Upper lobe of left lung (tissue), 6 donors: ENCODE results near the gene GDPD1. TPM values are rescaled to one million over a fixed set of nuclear protein-coding genes. Genes with fewer than 3 reads are reported as not detected.

ENCODE experiments used
- ATAC-seq, 2 donors: fragments of 200-7000 bp; cut with Tn5 transposase; one replicate each; pipeline ENCODE4 v1.9.1; 2022; ENCODE audit warnings: mild to moderate bottlenecking in 2 of 2, moderate library complexity in 2 of 2; ENCODE audit not compliant: low FRiP score in 2 of 2
- DNase-seq, 2 donors: peaks; one replicate each; pipeline ENCODE4 v3.0.0-alpha.2; 2019 to 2020
- H3K27ac ChIP-seq, 4 donors: fragments of 200-600 bp; sonication (generic); one replicate each; pipeline ENCODE4 v1.5.1; 2016 to 2019
- H3K27me3 ChIP-seq, 4 donors: fragments of 200-600 bp; sonication (generic); one replicate each; pipeline ENCODE4 v1.5.1; 2017 to 2019
- H3K36me3 ChIP-seq, 4 donors: fragments of 200-600 bp; sonication (generic); one replicate each; pipeline ENCODE4 v1.5.1; 2016 to 2019
- H3K4me1 ChIP-seq, 4 donors: fragments of 200-600 bp; sonication (generic); one replicate each; pipeline ENCODE4 v1.5.1; 2018 to 2019
- H3K4me3 ChIP-seq, 4 donors: fragments of 200-600 bp; sonication (generic); one replicate each; pipeline ENCODE4 v1.5.1; 2017 to 2019; ENCODE audit warnings: mild to moderate bottlenecking in 2 of 4, moderate library complexity in 1 of 4
- H3K9me3 ChIP-seq, 4 donors: fragments of 200-600 bp; sonication (generic); one replicate each; pipeline ENCODE4 v1.5.1; 2018 to 2019
- EP300 ChIP-seq, 4 donors: sonication (generic); formaldehyde crosslinking; IDR thresholded peaks; one replicate each; pipeline ENCODE4 v1.5.1; 2017; ENCODE audit warnings: antibody characterized with exemption in 4 of 4, control low read depth in 2 of 4
- POLR2A ChIP-seq, 4 donors: fragments of 450-650 bp; IDR thresholded peaks; one replicate each; pipeline ENCODE4 v1.5.1; 2016 to 2017; ENCODE audit warnings: antibody characterized with exemption in 4 of 4, mild to moderate bottlenecking in 2 of 4
- POLR2AphosphoS5 ChIP-seq, 2 donors: sonication (generic); formaldehyde crosslinking; IDR thresholded peaks; one replicate each; pipeline ENCODE4 v1.5.1; 2017; ENCODE audit warnings: antibody characterized with exemption in 2 of 2
- WGBS, 2 donors: methylation state at CpG; one replicate each; pipeline ENCODE4 v1.1.5; 2017 to 2018; 5-methylcytosine and 5-hydroxymethylcytosine counted together
- total RNA-seq, 6 donors: library from RNA; depleted of rRNA in 4 of 6; stranded (reverse); fragments of >200 nt in 4 of 6; gene quantifications; one replicate each; pipeline versions ENCODE4 v1.1.0 to v1.2.1, GENCODE V29; 2016 to 2021
- TF ChIP-seq, protein P1 (sequence below), 6 experiments: fragments of 450-650 bp in 4 of 6; fragments of 200-600 bp in 2 of 6; sonication (generic) in 2 of 6; IDR thresholded peaks; one replicate each; pipeline ENCODE4 v1.5.1; 2016 to 2019; ENCODE audit warnings: antibody characterized with exemption in 6 of 6
- donor health status: DM: no; HTN: no; CAD: no; lungs with moderate emphysema.
- donor health status: DM: no; HTN: yes; CAD: no; lungs with severe emphysema.

The GDPD1 gene
- total RNA-seq, 6 donors from 2014 or later, result 0.91 to 15.6 (median 3.0) TPM; not detected in 1

- TF ChIP-seq EP300 (IDR thresholded peaks at IDR 0.05) (no peak), POLR2A (IDR thresholded peaks at IDR 0.05) (no peak), POLR2AphosphoS5 (IDR thresholded peaks at IDR 0.05) (no peak)
- TF ChIP-seq, protein P1, sequence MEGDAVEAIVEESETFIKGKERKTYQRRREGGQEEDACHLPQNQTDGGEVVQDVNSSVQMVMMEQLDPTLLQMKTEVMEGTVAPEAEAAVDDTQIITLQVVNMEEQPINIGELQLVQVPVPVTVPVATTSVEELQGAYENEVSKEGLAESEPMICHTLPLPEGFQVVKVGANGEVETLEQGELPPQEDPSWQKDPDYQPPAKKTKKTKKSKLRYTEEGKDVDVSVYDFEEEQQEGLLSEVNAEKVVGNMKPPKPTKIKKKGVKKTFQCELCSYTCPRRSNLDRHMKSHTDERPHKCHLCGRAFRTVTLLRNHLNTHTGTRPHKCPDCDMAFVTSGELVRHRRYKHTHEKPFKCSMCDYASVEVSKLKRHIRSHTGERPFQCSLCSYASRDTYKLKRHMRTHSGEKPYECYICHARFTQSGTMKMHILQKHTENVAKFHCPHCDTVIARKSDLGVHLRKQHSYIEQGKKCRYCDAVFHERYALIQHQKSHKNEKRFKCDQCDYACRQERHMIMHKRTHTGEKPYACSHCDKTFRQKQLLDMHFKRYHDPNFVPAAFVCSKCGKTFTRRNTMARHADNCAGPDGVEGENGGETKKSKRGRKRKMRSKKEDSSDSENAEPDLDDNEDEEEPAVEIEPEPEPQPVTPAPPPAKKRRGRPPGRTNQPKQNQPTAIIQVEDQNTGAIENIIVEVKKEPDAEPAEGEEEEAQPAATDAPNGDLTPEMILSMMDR (IDR thresholded peaks at IDR 0.05), result no peak
- WGBS, 2 donors, result 97 to 100% methylated on average over 2 of the region's 2 CpGs
- Histone ChIP-seq H3K4me1 (peaks cover 0 to 5% (median 0%) of the 10 kb centered on the region in 4 donors), H3K27ac (no peak overlapping the region), H3K4me3 (no peak overlapping the region), H3K27me3 (no peaks in the 10 kb centered on the region), H3K9me3 (no peaks in the 10 kb centered on the region), H3K36me3 (no peaks in the 10 kb centered on the region)
- no peak for DNase-seq
- ATAC-seq, result no peak
These were observed 40.4 kb downstream of the GDPD1 start for GRCh38 chr17:59260722-59261121.

- 58 to 62% methylated on average over 4 of the region's 4 CpGs for WGBS, 2 donors
- no peak for TF ChIP-seq POLR2A (IDR thresholded peaks at IDR 0.05)
- no peak for TF ChIP-seq EP300 (IDR thresholded peaks at IDR 0.05)
- TF ChIP-seq POLR2AphosphoS5 (IDR thresholded peaks at IDR 0.05), result no peak
- TF ChIP-seq, protein P1 (IDR thresholded peaks at IDR 0.05), result no peak
- Histone ChIP-seq H3K9me3 (no peaks in the 10 kb centered on the region), H3K27me3 (no peaks in the 10 kb centered on the region), H3K4me3 (no peak overlapping the region), H3K27ac (no peak overlapping the region), H3K4me1 (peaks cover 0 to 4% (median 0%) of the 10 kb centered on the region in 4 donors), H3K36me3 (peaks cover 0 to 10% (median 0%) of the 10 kb centered on the region in 4 donors)
- ATAC-seq, result no peak
- no peak for DNase-seq
These were observed 46.4 kb downstream of the GDPD1 start for GRCh38 chr17:59266745-59267144.

- no peaks in the 10 kb centered on the region for H3K27me3 ChIP-seq
- H3K4me3 ChIP-seq, result no peak overlapping the region
- H3K36me3 ChIP-seq, result peaks cover 0 to 14% (median 0%) of the 10 kb centered on the region in 4 donors
- H3K9me3 ChIP-seq, result no peaks in the 10 kb centered on the region
- DNase-seq (no peak), ATAC-seq (no peak)
- WGBS, 2 donors, result 94 to 99% methylated on average over 5 of the region's 5 CpGs
- peaks cover 0 to 4% (median 0%) of the 10 kb centered on the region in 4 donors for H3K4me1 ChIP-seq
- no peak for TF ChIP-seq EP300 (IDR thresholded peaks at IDR 0.05)
- H3K27ac ChIP-seq, result no peak overlapping the region
These were observed 47.5 kb downstream of the GDPD1 start for GRCh38 chr17:59267776-59268175.

GRCh38 chr17:59275618-59276017 lies 55.3 kb downstream of the GDPD1 start:
- H3K27ac ChIP-seq, result no peak overlapping the region
- no peak for DNase-seq
- TF ChIP-seq POLR2AphosphoS5 (IDR thresholded peaks at IDR 0.05), result no peak
- TF ChIP-seq, protein P1 (IDR thresholded peaks at IDR 0.05), result no peak
- no peak for TF ChIP-seq EP300 (IDR thresholded peaks at IDR 0.05)
- no peak for TF ChIP-seq POLR2A (IDR thresholded peaks at IDR 0.05)
- no peaks in the 10 kb centered on the region for H3K27me3 ChIP-seq
- WGBS, 2 donors, result 83 to 91% methylated on average over 1 of the region's 1 CpG
- no peak for ATAC-seq
- no peaks in the 10 kb centered on the region for H3K9me3 ChIP-seq
- peaks cover 0 to 5% (median 0%) of the 10 kb centered on the region in 4 donors for H3K4me1 ChIP-seq
- H3K36me3 ChIP-seq, result peaks cover 0 to 12% (median 0%) of the 10 kb centered on the region in 4 donors
- H3K4me3 ChIP-seq, result no peak overlapping the region

DNA sequence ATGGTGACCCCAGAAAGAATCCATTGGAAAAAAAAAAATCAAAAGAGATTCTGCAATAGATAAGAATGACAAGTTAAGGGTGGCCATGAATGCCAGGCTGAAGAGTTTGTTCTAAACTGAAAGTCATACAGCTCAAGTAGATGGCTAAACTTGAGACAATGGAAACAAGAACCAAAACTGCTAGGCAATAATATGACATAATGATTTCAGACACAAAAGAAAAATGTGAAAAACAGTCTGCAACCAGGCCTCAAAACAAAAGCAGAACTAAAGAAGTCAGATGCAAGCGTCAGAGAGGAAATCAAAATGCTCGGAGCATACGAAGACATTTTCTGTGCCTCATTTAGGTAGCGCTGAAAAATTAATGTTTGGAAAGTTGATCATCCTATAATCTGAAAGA lies 56.7 kb downstream of the GDPD1 start:
- peaks cover 0 to 4% (median 0%) of the 10 kb centered on the region in 4 donors for H3K36me3 ChIP-seq
- H3K9me3 ChIP-seq, result no peaks in the 10 kb centered on the region
- H3K4me1 ChIP-seq, result peaks cover 0 to 5% (median 0%) of the 10 kb centered on the region in 4 donors
- ATAC-seq (peak in 1 of 2 donors; percentile 82), DNase-seq (no peak)
- H3K27me3 ChIP-seq, result no peaks in the 10 kb centered on the region
- 68 to 81% methylated on average over 4 of the region's 4 CpGs for WGBS, 2 donors
- TF ChIP-seq POLR2AphosphoS5 (IDR thresholded peaks at IDR 0.05), result no peak
- H3K4me3 ChIP-seq, result no peak overlapping the region
- H3K27ac ChIP-seq, result peak overlapping the region in 2 of 4 donors; percentile 49 to 67

GRCh38 chr17:59278406-59278805 lies 58.1 kb downstream of the GDPD1 start:
- no peak for DNase-seq
- Histone ChIP-seq H3K4me3 (no peak overlapping the region), H3K4me1 (peaks cover 0 to 5% (median 0%) of the 10 kb centered on the region in 4 donors), H3K9me3 (no peaks in the 10 kb centered on the region), H3K36me3 (no peaks in the 10 kb centered on the region), H3K27me3 (no peaks in the 10 kb centered on the region), H3K27ac (peak overlapping the region in 2 of 4 donors; percentile 44 to 67)
- ATAC-seq, result peak in 1 of 2 donors; percentile 67
- TF ChIP-seq, protein P1 (IDR thresholded peaks at IDR 0.05), result no peak
- no peak for TF ChIP-seq POLR2A (IDR thresholded peaks at IDR 0.05)
- 75 to 82% methylated on average over 4 of the region's 4 CpGs for WGBS, 2 donors
